GM12875 (cell line): Measurements from ENCODE around the gene ASTN2.

Experiments used
- H3K4me3 ChIP-seq: one replicate; pipeline ENCODE4 v1.5.1; 2011; ENCODE audit warnings: low read depth, low read length, control low read depth
- CTCF ChIP-seq: IDR thresholded peaks from 2 replicates; pipeline ENCODE4 v1.5.1; 2011; ENCODE audit warnings: low read depth, mild to moderate bottlenecking, control low read depth, inconsistent platforms, low read length, moderate library complexity, borderline replicate concordance; ENCODE audit not compliant: insufficient read depth

The ASTN2 gene

GRCh38 chr9:116378873-116379272 is 1036.0 kb downstream of the ASTN2 start:
- H3K4me3 ChIP-seq: no peak overlapping the region
- TF ChIP-seq CTCF: no peak

- H3K4me3 ChIP-seq: no peak overlapping the region
- TF ChIP-seq CTCF: no peak
These were observed 1037.6 kb downstream of the ASTN2 start for GRCh38 chr9:116377179-116377798.
